HFF-Myc (cell line): ENCODE measurements around the gene PHIP.
"Not testable (repeated sequence)": the region's sequence is repeated elsewhere in the genome, so short reads cannot be mapped to it uniquely, and the experiment has no call there.

Source experiments
- DNase-seq: peaks from one replicate; pipeline ENCODE4 v3.0.0-alpha.2; 2011; ENCODE audit warnings: low read depth; ENCODE audit errors: extremely low read depth
- H3K4me3 ChIP-seq: replicated peaks from 2 replicates; pipeline ENCODE4 v1.5.1; 2011; ENCODE audit warnings: low read depth, mild to moderate bottlenecking, control low read depth, low read length
- CTCF ChIP-seq: IDR thresholded peaks from 2 replicates; pipeline ENCODE4 v1.5.1; 2012; ENCODE audit warnings: mild to moderate bottlenecking, low read depth, low read length, control low read depth; ENCODE audit errors: missing control alignments

The PHIP gene

DNA sequence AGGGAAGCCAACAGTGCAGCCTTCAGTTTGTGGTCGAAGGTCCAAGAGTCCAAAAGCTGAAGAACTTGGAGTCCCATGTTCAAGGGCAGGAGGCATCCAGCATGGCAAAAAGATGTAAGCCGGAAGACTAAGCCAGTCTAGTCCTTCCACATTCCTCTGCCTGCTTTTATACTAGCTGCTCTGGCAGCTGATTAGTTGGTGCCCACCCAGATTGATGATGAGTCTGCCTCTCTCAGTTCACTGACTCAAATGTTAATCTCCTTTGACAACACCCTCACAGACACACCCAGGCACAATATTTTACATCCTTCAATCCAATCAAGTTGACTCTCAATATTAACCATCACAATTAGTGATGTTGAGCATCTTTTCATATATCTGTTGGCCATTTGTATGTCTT lies 23.1 kb upstream of the PHIP start:
- H3K4me3 ChIP-seq: no peak overlapping the region
- no peak for TF ChIP-seq CTCF
- DNase-seq: no peak

- no peak for DNase-seq
- TF ChIP-seq CTCF: no peak
- H3K4me3 ChIP-seq: no peak overlapping the region
Measured at GRCh38 chr6:79100304-79100703, 22.2 kb upstream of the PHIP start.

GRCh38 chr6:79094938-79095337 lies 16.9 kb upstream of the PHIP start:
- no peak for TF ChIP-seq CTCF
- no peak overlapping the region for H3K4me3 ChIP-seq
- DNase-seq: no peak

DNA sequence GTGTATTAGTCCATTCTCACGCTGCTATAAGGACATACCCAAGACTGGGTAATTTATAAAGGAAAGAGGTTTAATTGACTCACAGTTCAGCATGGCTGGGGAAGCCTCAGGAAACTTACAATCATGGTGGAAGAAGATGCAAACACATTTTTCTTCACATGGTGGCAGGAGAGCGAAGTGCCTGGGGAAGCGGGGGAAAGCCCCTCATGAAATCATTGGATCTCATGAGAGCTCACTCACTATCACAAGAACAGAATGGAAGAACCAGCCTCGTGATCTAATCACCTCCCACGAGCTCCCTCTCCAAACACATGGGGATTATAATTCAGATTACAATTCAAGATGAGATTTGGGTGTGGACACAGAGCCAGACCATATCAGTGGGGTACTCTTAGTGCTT lies 13.7 kb upstream of the PHIP start:
- DNase-seq: not testable (repeated sequence)

DNA sequence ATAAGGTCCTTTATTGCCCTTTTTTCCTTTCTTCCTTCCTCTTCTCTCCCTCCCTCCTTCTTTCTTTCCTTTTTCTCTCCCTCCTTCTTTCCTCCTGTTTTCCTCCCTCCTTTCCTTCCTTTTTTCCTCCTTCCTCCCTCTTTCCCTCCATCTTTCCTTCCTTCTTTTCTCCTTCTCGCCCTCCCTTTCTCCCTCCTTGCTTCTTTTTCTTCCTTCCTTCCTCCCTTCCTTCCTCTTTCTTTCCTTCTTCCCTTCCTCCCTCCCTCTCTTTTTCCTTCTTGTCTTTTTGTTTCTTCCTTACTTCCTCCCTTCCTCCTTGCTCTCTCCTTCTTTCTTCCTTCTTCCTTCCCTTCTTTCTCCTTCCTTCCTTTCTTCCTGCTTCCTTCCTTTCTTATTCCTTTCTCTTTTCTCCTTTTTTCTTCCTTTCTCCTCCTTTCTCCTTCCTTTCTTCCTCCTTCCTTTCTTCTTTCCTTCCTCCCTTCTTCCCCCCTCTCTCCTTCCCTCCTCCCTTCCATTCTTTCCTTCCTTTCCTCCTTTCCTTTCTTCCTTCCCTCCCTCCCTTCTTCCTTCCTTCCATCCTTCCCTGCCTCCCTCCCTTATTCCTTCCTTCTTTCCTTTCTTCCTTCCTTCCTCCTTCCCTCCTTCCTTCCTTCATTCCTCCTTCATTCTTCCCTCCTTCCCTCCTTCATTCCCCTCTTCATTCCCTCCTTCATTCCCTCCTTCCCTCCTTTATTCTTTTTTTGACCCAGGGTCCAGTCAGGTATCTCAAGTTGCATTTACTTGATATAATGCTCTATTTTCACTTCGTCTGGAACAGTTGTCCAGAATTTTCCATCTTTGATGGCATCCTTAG lies 11.7 kb upstream of the PHIP start:
- TF ChIP-seq CTCF: no peak
- no peak overlapping the region for H3K4me3 ChIP-seq
- DNase-seq: no peak

More for the DNA sequence above, 13.7 kb upstream of the PHIP start:
- H3K4me3 ChIP-seq: not testable (repeated sequence)

- no peak for TF ChIP-seq CTCF
- no peak for DNase-seq
Measured at GRCh38 chr6:79084693-79085092, 6.6 kb upstream of the PHIP start.

GRCh38 chr6:79082304-79082703 lies 4.2 kb upstream of the PHIP start:
- no peak overlapping the region for H3K4me3 ChIP-seq
- DNase-seq: no peak
- no peak for TF ChIP-seq CTCF

More at GRCh38 chr6:79084693-79085092, 6.6 kb upstream of the PHIP start:
- no peak overlapping the region for H3K4me3 ChIP-seq
